Measurements from ENCODE around the gene EPYC.

DNA sequence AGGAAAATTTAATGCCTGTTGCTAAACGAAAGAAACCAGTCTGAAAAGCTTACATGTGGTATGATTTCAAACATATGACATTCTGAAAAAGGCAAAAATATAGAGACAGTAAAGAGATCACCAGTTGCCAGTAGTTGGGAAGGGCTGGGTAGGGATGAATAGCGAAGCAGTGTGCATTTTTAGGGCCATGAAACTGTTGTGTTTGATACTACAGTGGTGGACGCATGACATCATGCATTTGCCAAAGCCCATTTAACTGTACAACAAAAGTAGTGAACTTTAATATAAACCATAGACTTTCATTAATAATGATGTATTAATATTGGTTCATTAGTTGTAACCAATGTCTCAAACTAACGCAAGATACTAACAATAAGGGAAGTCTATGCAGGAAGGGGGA is 14.7 kb upstream of the EPYC start:
- TF ChIP-seq, protein P1, sequence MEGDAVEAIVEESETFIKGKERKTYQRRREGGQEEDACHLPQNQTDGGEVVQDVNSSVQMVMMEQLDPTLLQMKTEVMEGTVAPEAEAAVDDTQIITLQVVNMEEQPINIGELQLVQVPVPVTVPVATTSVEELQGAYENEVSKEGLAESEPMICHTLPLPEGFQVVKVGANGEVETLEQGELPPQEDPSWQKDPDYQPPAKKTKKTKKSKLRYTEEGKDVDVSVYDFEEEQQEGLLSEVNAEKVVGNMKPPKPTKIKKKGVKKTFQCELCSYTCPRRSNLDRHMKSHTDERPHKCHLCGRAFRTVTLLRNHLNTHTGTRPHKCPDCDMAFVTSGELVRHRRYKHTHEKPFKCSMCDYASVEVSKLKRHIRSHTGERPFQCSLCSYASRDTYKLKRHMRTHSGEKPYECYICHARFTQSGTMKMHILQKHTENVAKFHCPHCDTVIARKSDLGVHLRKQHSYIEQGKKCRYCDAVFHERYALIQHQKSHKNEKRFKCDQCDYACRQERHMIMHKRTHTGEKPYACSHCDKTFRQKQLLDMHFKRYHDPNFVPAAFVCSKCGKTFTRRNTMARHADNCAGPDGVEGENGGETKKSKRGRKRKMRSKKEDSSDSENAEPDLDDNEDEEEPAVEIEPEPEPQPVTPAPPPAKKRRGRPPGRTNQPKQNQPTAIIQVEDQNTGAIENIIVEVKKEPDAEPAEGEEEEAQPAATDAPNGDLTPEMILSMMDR (IDR thresholded peaks at IDR 0.05; ENCODE audit: borderline replicate concordance, extremely low read depth, low read length, poor library complexity, severe bottlenecking): no peak
- no peak for TF ChIP-seq EZH2 (IDR thresholded peaks at IDR 0.05; ENCODE audit: borderline replicate concordance, low read depth, low read length, severe bottlenecking)
